ENCODE data around the gene NFATC2. TPM values are rescaled to one million over a fixed set of nuclear protein-coding genes. Genes with fewer than 3 reads are reported as not detected.

NFATC2 gene
- total and polyA plus RNA-seq, 9 donors, result 2.2 to 9.4 (median 5.1) TPM

GRCh38 chr20:51363378-51363777 is 179.1 kb downstream of the NFATC2 start:
- peak in 1 of 5 donors; percentile 3 for DNase-seq
- no peaks in the 10 kb centered on the region for H3K27me3 ChIP-seq
- intact Hi-C loops (cut with DNase I), result no loop called here

GRCh38 chr20:51362254-51362653 is 180.3 kb downstream of the NFATC2 start:
- no peak for DNase-seq
- Histone ChIP-seq H3K27me3 (no peaks in the 10 kb centered on the region), H3K36me3 (no peaks in the 10 kb centered on the region), H3K4me3 (no peak overlapping the region), H3K4me1 (ENCODE audit: insufficient read depth) (peaks cover 9% of the 10 kb centered on the region), H3K9me3 (peaks cover 0 to 5% of the 10 kb centered on the region in 2 donors), H3K27ac (no peak overlapping the region)
- WGBS, 3 donors, result 93 to 98% (median 93%) methylated on average over 3 of the region's 3 CpGs
- intact Hi-C loops (cut with DNase I), result no loop called here
- no peak for TF ChIP-seq POLR2A (IDR thresholded peaks at IDR 0.05)
- TF ChIP-seq EP300 (IDR thresholded peaks at IDR 0.05), result no peak
- no peak for TF ChIP-seq CTCF (IDR thresholded peaks at IDR 0.05)

More at GRCh38 chr20:51363378-51363777, 179.1 kb downstream of the NFATC2 start:
- TF ChIP-seq CTCF (IDR thresholded peaks at IDR 0.05), result no peak
- TF ChIP-seq POLR2A (IDR thresholded peaks at IDR 0.05), result no peak
- no peak for TF ChIP-seq EP300 (IDR thresholded peaks at IDR 0.05)
- Histone ChIP-seq H3K9me3 (peaks cover 0 to 5% of the 10 kb centered on the region in 2 donors), H3K4me1 (ENCODE audit: insufficient read depth) (peaks cover 9% of the 10 kb centered on the region), H3K4me3 (no peak overlapping the region), H3K36me3 (no peaks in the 10 kb centered on the region), H3K27ac (no peak overlapping the region)
- WGBS, 3 donors, result 68 to 72% (median 69%) methylated on average over 2 of the region's 2 CpGs

- peaks cover 0 to 5% of the 10 kb centered on the region in 2 donors for H3K9me3 ChIP-seq
- TF ChIP-seq CTCF (IDR thresholded peaks at IDR 0.05), result no peak
- TF ChIP-seq EP300 (IDR thresholded peaks at IDR 0.05), result no peak
- TF ChIP-seq POLR2A (IDR thresholded peaks at IDR 0.05), result no peak
- intact Hi-C loops (cut with DNase I), result no loop called here
Measured at GRCh38 chr20:51361258-51361657, 181.3 kb downstream of the NFATC2 start.

GRCh38 chr20:51360451-51361201 is 181.9 kb downstream of the NFATC2 start:
- no peaks in the 10 kb centered on the region for H3K27me3 ChIP-seq
- WGBS, 3 donors, result 50 to 63% (median 61%) methylated on average over 13 of the region's 13 CpGs
- no peak for DNase-seq
- no peaks in the 10 kb centered on the region for H3K36me3 ChIP-seq
- intact Hi-C loops (cut with DNase I), result no loop called here
- H3K4me3 ChIP-seq, result no peak overlapping the region
- no peak overlapping the region for H3K27ac ChIP-seq
- TF ChIP-seq EP300 (IDR thresholded peaks at IDR 0.05) (no peak), POLR2A (IDR thresholded peaks at IDR 0.05) (no peak), CTCF (IDR thresholded peaks at IDR 0.05) (no peak)
- H3K4me1 ChIP-seq (ENCODE audit: insufficient read depth), result peaks cover 3% of the 10 kb centered on the region
- peaks cover 0 to 5% of the 10 kb centered on the region in 2 donors for H3K9me3 ChIP-seq

More at GRCh38 chr20:51361258-51361657, 181.3 kb downstream of the NFATC2 start:
- Histone ChIP-seq H3K36me3 (no peaks in the 10 kb centered on the region), H3K27me3 (no peaks in the 10 kb centered on the region), H3K27ac (no peak overlapping the region), H3K4me1 (ENCODE audit: insufficient read depth) (peaks cover 7% of the 10 kb centered on the region), H3K4me3 (no peak overlapping the region)
- no peak for DNase-seq
- WGBS, 3 donors, result 86 to 98% (median 93%) methylated on average over 1 of the region's 1 CpG
